Astrocyte of the spinal cord (primary cell): ENCODE measurements around the gene TTC3.

ENCODE experiments used
- DNase-seq: peaks from one replicate; pipeline ENCODE4 v3.0.0; 2011; ENCODE audit warnings: low read depth, low spot score
- H3K4me3 ChIP-seq: 2 replicates; pipeline ENCODE4 v1.5.1; 2011; ENCODE audit warnings: low read depth, mild to moderate bottlenecking, low read length, moderate library complexity
- in situ Hi-C: cut with HindIII; loops from 2 replicates; pipeline ENCODE4 v1.10.0; 2017; ENCODE audit warnings: low sequenced_read_pairs
- TF ChIP-seq, protein P1 (sequence below): IDR thresholded peaks from 2 replicates; pipeline ENCODE4 v1.5.1; 2012; ENCODE audit warnings: low read depth, mild to moderate bottlenecking, low read length, inconsistent platforms

The TTC3 gene

GRCh38 chr21:37172646-37173045 is 99.6 kb downstream of the TTC3 start:
- no peak for DNase-seq
- in situ Hi-C loops, result no loop called here
- no peak overlapping the region for H3K4me3 ChIP-seq
- TF ChIP-seq, protein P1, sequence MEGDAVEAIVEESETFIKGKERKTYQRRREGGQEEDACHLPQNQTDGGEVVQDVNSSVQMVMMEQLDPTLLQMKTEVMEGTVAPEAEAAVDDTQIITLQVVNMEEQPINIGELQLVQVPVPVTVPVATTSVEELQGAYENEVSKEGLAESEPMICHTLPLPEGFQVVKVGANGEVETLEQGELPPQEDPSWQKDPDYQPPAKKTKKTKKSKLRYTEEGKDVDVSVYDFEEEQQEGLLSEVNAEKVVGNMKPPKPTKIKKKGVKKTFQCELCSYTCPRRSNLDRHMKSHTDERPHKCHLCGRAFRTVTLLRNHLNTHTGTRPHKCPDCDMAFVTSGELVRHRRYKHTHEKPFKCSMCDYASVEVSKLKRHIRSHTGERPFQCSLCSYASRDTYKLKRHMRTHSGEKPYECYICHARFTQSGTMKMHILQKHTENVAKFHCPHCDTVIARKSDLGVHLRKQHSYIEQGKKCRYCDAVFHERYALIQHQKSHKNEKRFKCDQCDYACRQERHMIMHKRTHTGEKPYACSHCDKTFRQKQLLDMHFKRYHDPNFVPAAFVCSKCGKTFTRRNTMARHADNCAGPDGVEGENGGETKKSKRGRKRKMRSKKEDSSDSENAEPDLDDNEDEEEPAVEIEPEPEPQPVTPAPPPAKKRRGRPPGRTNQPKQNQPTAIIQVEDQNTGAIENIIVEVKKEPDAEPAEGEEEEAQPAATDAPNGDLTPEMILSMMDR, result no peak

- H3K4me3 ChIP-seq, result no peak overlapping the region
- in situ Hi-C loops, result no loop called here
- TF ChIP-seq, protein P1, result no peak
- no peak for DNase-seq
These were observed 103.7 kb downstream of the TTC3 start for GRCh38 chr21:37176716-37177115.

GRCh38 chr21:37181059-37181458 is 108.0 kb downstream of the TTC3 start:
- TF ChIP-seq, protein P1, result no peak
- in situ Hi-C loops, result no loop called here
- DNase-seq, result no peak
- H3K4me3 ChIP-seq, result no peak overlapping the region

GRCh38 chr21:37182222-37182621 is 109.2 kb downstream of the TTC3 start:
- no peak for DNase-seq
- in situ Hi-C loops, result no loop called here
- no peak overlapping the region for H3K4me3 ChIP-seq
- TF ChIP-seq, protein P1, result no peak

DNA sequence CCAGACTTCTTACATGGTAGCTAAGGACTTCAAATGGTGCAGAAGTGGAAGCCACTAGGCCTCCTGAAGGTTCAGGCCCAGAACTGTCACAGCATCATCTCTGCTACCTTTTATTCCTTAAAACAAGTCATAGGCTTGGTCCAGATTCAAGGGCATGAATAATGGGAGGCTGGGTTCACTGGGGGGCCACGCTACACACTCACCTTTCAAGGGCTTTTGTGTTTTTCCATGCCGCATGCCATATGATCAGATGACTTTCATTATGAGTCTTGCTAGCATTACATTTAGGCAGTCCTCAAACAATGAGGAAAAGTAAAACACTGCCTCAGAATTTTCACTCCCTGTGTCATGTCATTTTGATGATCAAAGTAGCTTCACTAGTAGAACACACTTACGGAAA is 110.7 kb downstream of the TTC3 start:
- no peak for DNase-seq
- H3K4me3 ChIP-seq, result no peak overlapping the region
- TF ChIP-seq, protein P1, result no peak
- in situ Hi-C loops, result no loop called here

DNA sequence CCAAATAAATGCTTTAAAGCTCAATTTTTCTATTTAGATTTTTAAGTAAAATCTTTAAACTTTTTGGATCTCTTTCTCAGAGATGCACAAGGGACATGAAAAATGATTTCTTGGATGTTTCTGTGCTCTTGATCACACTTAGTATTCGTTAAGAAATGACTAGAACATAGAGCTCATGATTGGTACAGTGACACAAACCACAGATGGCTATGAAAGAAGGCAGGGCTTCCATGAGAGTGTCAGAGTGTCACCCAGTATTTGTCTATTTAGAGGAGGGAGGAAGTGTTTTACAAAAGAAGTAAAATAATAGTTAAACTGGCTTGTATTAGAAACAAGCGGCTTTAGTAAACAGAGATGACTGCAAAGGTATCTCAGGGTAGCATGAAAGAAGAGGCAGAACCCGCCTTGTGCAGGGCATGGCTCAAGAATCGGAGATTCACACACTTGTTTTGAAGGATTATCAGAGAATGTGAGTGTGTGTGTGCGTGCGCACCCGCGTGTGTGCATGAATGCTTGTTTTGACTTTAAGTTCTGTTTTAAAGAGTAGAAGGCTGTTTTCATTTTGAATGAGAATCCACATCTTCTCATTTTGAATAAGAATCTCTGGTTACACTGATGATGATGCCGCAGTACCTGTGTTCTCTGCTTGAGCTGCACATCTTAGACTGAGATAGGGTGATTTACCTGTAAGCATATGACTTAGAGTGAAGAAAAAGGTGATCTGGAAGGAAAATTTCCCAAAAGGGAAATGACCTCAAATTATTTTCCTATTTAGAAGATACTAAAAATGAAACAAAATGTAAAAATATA is 111.9 kb downstream of the TTC3 start:
- no peak overlapping the region for H3K4me3 ChIP-seq
- in situ Hi-C loops, result no loop called here
- DNase-seq, result no peak
- TF ChIP-seq, protein P1, result no peak

GRCh38 chr21:37186983-37187382 is 113.9 kb downstream of the TTC3 start:
- TF ChIP-seq, protein P1, result no peak
- in situ Hi-C loops, result no loop called here
- DNase-seq, result no peak
- H3K4me3 ChIP-seq, result no peak overlapping the region
